Measurements from ENCODE around the gene PPM1H.

PPM1H gene

GRCh38 chr12:62599854-62600437, 335.0 kb downstream of the PPM1H start:
- DNase-seq = peak; percentile 38
- in situ Hi-C loops (cut with HindIII; ENCODE audit: low pct_ligation_motif_present, low pct_unique_long_range_greater_than_20kb, low sequenced_read_pairs) = no loop called here

GRCh38 chr12:62598846-62599245, 336.1 kb downstream of the PPM1H start:
- in situ Hi-C loops (cut with HindIII; ENCODE audit: low pct_ligation_motif_present, low pct_unique_long_range_greater_than_20kb, low sequenced_read_pairs) = no loop called here
- DNase-seq = no peak

GRCh38 chr12:62597253-62597652, 337.7 kb downstream of the PPM1H start:
- in situ Hi-C loops (cut with HindIII; ENCODE audit: low pct_ligation_motif_present, low pct_unique_long_range_greater_than_20kb, low sequenced_read_pairs) = no loop called here

More at GRCh38 chr12:62597253-62597652, 337.7 kb downstream of the PPM1H start:
- no peak for DNase-seq
